ENCODE measurements around the gene GJB3.

DNA sequence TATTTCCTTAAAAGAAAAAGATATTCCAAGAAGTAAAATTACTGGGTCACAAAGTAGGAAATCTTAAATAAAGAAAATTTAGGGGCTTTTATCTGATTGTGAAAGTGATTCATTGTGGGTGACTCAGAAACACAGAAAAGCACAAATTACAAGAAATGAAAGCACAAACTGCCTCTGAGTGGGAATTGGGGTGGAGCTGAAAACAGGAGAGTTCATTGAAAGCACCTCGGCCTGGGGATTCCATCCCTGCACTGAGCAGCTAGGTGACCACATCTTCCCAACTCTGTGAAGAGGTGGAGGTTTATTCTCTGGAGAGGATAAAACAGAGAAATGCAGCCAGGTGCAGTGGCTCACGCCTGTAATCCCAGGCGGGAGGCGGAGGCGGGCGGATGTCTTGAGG lies 19.2 kb downstream of the GJB3 start:
- TF ChIP-seq, protein P1, sequence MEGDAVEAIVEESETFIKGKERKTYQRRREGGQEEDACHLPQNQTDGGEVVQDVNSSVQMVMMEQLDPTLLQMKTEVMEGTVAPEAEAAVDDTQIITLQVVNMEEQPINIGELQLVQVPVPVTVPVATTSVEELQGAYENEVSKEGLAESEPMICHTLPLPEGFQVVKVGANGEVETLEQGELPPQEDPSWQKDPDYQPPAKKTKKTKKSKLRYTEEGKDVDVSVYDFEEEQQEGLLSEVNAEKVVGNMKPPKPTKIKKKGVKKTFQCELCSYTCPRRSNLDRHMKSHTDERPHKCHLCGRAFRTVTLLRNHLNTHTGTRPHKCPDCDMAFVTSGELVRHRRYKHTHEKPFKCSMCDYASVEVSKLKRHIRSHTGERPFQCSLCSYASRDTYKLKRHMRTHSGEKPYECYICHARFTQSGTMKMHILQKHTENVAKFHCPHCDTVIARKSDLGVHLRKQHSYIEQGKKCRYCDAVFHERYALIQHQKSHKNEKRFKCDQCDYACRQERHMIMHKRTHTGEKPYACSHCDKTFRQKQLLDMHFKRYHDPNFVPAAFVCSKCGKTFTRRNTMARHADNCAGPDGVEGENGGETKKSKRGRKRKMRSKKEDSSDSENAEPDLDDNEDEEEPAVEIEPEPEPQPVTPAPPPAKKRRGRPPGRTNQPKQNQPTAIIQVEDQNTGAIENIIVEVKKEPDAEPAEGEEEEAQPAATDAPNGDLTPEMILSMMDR (IDR thresholded peaks at IDR 0.05 in 2 of 3, conservative IDR thresholded peaks at IDR 0.05 in 1 of 3; ENCODE audit: control insufficient read depth in 2 of 3, extremely low read depth in 1 of 3, insufficient read depth in 1 of 3, low read depth in 3 of 3, low read length in 3 of 3), result no peak
- no peak for TF ChIP-seq POLR2A (IDR thresholded peaks at IDR 0.05; ENCODE audit: low read depth, low read length)
- no peak for TF ChIP-seq ZNF274 (IDR thresholded peaks at IDR 0.05; ENCODE audit: insufficient read depth, insufficient read length)
- TF ChIP-seq, protein P2, sequence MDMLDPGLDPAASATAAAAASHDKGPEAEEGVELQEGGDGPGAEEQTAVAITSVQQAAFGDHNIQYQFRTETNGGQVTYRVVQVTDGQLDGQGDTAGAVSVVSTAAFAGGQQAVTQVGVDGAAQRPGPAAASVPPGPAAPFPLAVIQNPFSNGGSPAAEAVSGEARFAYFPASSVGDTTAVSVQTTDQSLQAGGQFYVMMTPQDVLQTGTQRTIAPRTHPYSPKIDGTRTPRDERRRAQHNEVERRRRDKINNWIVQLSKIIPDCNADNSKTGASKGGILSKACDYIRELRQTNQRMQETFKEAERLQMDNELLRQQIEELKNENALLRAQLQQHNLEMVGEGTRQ (IDR thresholded peaks at IDR 0.05; ENCODE audit: borderline replicate concordance, low read depth, low read length), result no peak
- TF ChIP-seq POLR2AphosphoS5 (IDR thresholded peaks at IDR 0.05; ENCODE audit: low read length), result no peak
- no peak for TF ChIP-seq RCOR1 (conservative IDR thresholded peaks at IDR 0.05; ENCODE audit: low read depth, low read length)
- no peak for TF ChIP-seq NFYB (IDR thresholded peaks at IDR 0.05; ENCODE audit: insufficient read depth, low read depth, low read length)
- no peak for TF ChIP-seq HDAC6 (IDR thresholded peaks at IDR 0.05; ENCODE audit: unreplicated experiment)
- no peak for TF ChIP-seq FOXK2 (IDR thresholded peaks at IDR 0.05)
